Brain microvascular endothelial cell (primary cell): ENCODE results near the gene FAM8A1.

Experiments
- DNase-seq: peaks from one replicate; pipeline ENCODE4 v3.0.0-alpha.2; 2020
- H3K27ac ChIP-seq: fragments of 250-450 bp; sonication (Bioruptor Pico); 2 replicates; pipeline ENCODE4 v1.5.1; 2020; ENCODE audit warnings: mild to moderate bottlenecking, moderate library complexity
- H3K27me3 ChIP-seq: fragments of 250-450 bp; sonication (Bioruptor Pico); replicated peaks from 2 replicates; pipeline ENCODE4 v1.5.1; 2020; ENCODE audit warnings: mild to moderate bottlenecking
- H3K36me3 ChIP-seq: fragments of 250-450 bp; sonication (Bioruptor Pico); replicated peaks from 2 replicates; pipeline ENCODE4 v1.5.1; 2020; ENCODE audit warnings: mild to moderate bottlenecking
- H3K4me3 ChIP-seq: 2 replicates; pipeline ENCODE4 v1.5.1; 2011; ENCODE audit warnings: low read depth, mild to moderate bottlenecking, control low read depth, low read length, moderate library complexity
- in situ Hi-C: cut with HindIII; loops from 2 replicates; pipeline ENCODE4 v1.10.0; 2017; ENCODE audit warnings: low sequenced_read_pairs, low pct_ligation_motif_present
- TF ChIP-seq, protein P1 (sequence below): IDR thresholded peaks from 2 replicates; pipeline ENCODE4 v1.5.1; 2011; ENCODE audit warnings: low read depth, mild to moderate bottlenecking, moderate library complexity, low read length, control low read depth, inconsistent platforms; ENCODE audit errors: missing control alignments

Gene FAM8A1

DNA sequence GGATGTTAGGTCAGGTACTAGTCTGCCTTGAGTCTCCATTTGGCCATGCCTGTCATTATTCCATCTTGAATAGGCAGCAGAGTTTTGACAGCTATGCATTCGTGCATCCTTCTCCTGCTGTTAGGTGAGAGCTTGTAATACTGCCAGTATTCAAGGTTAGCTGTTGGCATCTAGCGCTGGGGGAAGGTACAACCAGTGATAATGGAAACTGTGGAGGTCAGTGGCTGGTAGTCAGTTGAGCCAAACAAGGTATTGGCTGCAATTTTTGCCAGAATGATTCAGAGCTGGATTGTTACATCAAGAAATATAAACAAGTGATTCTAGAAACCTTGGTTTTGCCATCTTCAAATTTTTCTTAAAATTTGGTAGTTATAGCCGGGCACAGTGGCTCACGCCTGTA is 6.5 kb downstream of the FAM8A1 start:
- TF ChIP-seq, protein P1, sequence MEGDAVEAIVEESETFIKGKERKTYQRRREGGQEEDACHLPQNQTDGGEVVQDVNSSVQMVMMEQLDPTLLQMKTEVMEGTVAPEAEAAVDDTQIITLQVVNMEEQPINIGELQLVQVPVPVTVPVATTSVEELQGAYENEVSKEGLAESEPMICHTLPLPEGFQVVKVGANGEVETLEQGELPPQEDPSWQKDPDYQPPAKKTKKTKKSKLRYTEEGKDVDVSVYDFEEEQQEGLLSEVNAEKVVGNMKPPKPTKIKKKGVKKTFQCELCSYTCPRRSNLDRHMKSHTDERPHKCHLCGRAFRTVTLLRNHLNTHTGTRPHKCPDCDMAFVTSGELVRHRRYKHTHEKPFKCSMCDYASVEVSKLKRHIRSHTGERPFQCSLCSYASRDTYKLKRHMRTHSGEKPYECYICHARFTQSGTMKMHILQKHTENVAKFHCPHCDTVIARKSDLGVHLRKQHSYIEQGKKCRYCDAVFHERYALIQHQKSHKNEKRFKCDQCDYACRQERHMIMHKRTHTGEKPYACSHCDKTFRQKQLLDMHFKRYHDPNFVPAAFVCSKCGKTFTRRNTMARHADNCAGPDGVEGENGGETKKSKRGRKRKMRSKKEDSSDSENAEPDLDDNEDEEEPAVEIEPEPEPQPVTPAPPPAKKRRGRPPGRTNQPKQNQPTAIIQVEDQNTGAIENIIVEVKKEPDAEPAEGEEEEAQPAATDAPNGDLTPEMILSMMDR: no peak
- Histone ChIP-seq H3K4me3 (no peak overlapping the region), H3K27ac (no peak overlapping the region), H3K27me3 (no peaks in the 10 kb centered on the region), H3K36me3 (peaks cover 2% of the 10 kb centered on the region)
- in situ Hi-C loops: no loop called here
- DNase-seq: no peak

DNA sequence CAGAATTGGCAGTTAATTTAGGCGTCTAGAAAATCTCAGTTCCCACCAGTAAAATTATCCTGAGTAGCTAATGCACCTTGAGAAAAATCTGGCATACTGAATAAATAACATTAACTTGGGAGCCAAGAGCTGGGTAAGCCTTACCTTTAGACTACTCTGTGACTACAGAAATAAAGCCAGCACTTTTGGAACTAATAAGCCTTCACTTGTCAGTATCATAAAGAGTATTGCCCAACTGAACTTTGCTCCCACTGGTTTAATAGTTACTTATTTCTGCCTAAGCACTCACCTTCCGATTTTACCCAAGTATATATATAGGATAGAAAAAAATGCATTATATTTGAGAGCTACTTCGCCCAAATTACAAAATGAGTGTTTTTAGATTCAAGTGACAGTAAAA is 10.7 kb downstream of the FAM8A1 start:
- TF ChIP-seq, protein P1: no peak
- in situ Hi-C loops: no loop called here

DNA sequence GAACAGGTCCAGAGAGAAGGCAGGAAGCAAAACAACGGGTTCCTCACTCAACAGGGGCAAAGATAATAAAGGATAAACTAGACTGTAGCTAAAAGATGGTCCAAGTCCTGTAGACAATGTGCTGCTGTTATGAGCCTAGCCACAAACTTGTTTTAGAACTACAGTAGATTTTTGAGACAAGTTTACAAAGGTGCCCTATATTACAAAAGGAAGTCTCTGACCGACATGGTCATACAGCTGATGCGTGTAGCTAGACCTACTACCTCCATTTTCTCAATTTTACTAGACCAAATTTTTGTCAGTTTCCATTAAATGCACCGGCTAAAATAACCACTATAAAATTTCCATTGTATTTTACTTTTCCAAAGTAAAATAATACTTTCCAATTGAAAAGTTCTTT is 11.9 kb downstream of the FAM8A1 start:
- H3K27me3 ChIP-seq: no peaks in the 10 kb centered on the region
- H3K36me3 ChIP-seq: peaks cover 12% of the 10 kb centered on the region
- in situ Hi-C loops: no loop called here
- TF ChIP-seq, protein P1: no peak
- no peak overlapping the region for H3K27ac ChIP-seq
- DNase-seq: no peak
- no peak overlapping the region for H3K4me3 ChIP-seq

More for the DNA sequence above, 10.7 kb downstream of the FAM8A1 start:
- DNase-seq: no peak
- no peak overlapping the region for H3K4me3 ChIP-seq
- peaks cover 6% of the 10 kb centered on the region for H3K36me3 ChIP-seq
- H3K27me3 ChIP-seq: no peaks in the 10 kb centered on the region
- H3K27ac ChIP-seq: no peak overlapping the region

DNA sequence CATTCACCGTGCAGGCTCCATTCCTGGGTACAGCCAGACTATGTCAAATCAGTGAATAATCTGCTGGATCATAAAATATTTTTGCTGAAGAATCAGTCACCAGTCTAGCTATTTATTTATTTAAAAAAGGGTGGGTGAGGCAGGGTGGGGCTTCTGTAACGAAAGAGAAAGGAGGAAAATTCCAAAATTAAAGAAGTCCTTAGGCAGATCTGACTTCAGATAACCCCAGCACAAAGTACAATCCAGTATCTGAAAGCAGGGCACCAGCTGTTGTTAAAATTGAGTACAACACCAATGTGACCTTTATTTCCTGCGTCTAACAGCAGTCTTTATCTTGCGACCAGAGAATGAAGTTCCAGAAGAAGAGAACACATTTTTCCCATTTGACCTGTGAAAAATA is 15.7 kb downstream of the FAM8A1 start:
- TF ChIP-seq, protein P1: no peak
- no peaks in the 10 kb centered on the region for H3K27me3 ChIP-seq
- in situ Hi-C loops: no loop called here
- no peak overlapping the region for H3K27ac ChIP-seq
- H3K36me3 ChIP-seq: peaks cover 20% of the 10 kb centered on the region
- no peak overlapping the region for H3K4me3 ChIP-seq
- DNase-seq: no peak

DNA sequence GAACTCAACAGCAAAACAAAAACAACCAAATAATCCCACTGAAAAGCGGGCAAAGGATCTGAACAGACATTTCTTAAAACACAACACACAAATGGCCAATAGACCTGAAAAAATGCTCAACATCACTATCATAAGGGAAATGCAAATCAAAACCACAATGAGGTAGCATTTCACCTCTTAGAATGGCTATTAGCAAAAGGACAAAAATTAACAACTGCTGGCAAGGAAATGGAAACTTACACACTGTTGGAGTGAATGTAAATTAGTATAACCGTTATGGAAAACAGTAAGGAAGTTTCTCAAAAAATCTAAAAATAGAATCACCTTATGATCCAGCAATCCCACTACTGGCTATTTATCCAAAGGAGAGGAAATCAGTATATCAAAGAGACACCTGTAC is 20.9 kb downstream of the FAM8A1 start:
- DNase-seq: no peak
- H3K4me3 ChIP-seq: no peak overlapping the region
- no peak overlapping the region for H3K27ac ChIP-seq
- in situ Hi-C loops: no loop called here
- no peaks in the 10 kb centered on the region for H3K27me3 ChIP-seq
- TF ChIP-seq, protein P1: no peak
- peaks cover 39% of the 10 kb centered on the region for H3K36me3 ChIP-seq

DNA sequence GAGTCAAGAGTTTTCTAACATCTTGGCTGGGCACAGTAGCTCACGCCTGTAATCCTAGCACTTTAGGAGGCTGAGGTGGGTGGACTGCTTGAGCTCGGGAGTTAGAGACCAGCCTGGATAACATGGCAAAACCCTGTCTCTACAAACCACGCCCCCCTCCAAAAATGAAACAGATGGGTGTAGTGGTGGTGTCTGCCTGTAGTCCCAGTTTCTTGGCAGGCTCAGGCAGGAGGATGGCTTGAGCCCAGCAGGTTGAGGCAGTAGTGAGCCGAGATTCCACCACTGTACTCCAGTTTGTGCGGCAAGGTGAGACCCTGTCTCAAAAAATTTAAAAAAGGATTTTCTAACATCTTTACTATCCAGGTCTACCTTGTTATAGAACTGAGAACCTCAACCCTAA is 22.0 kb downstream of the FAM8A1 start:
- no peak for DNase-seq
- in situ Hi-C loops: no loop called here
- peaks cover 32% of the 10 kb centered on the region for H3K36me3 ChIP-seq
- H3K27me3 ChIP-seq: no peaks in the 10 kb centered on the region
- no peak overlapping the region for H3K4me3 ChIP-seq
- H3K27ac ChIP-seq: no peak overlapping the region
- TF ChIP-seq, protein P1: no peak
